ENCODE data around the gene OR11A1. TPM values are rescaled to one million over a fixed set of nuclear protein-coding genes. Genes with fewer than 3 reads are reported as not detected.

OR11A1 gene
- total RNA-seq, 1 experiment from 2014 or later, result not detected

- H4K8ac ChIP-seq (replicated peaks; ENCODE audit: insufficient read length, low read depth, low read length), result no peak overlapping the region
- H3K27ac Mint-ChIP-seq, result no peak overlapping the region
- no peak overlapping the region for H3K56ac ChIP-seq (ENCODE audit: insufficient read length, low read depth, low read length)
- H2BK20ac ChIP-seq (ENCODE audit: low read depth, low read length, poor library complexity, severe bottlenecking), result no peak overlapping the region
- no peak overlapping the region for H4K5ac ChIP-seq (ENCODE audit: insufficient read length, low read depth, low read length)
- no peaks in the 10 kb centered on the region for H3K79me1 ChIP-seq (ENCODE audit: insufficient read depth, low read depth, low read length, poor library complexity, severe bottlenecking)
- H2BK5ac ChIP-seq (ENCODE audit: insufficient read length, low read length), result no peak overlapping the region
- no peaks in the 10 kb centered on the region for H3K9me3 ChIP-seq (ENCODE audit: control insufficient read depth, low read depth, low read length)
- H3K4me2 ChIP-seq (ENCODE audit: insufficient read depth, insufficient read length, low read length), result no peak overlapping the region
- no peaks in the 10 kb centered on the region for H3K36me3 Mint-ChIP-seq (ENCODE audit: insufficient read depth in 1 of 3, low read depth in 3 of 3)
- no peaks in the 10 kb centered on the region for H3K4me1 ChIP-seq (ENCODE audit: insufficient read depth, low read length)
- H2BK15ac ChIP-seq (ENCODE audit: low read depth, low read length), result no peak overlapping the region
- H3K27me3 Mint-ChIP-seq (ENCODE audit: low read depth), result peaks cover 3% of the 10 kb centered on the region; the same call in 1 of the 2 replicates
- no peaks in the 10 kb centered on the region for H4K20me1 ChIP-seq (ENCODE audit: control insufficient read depth, insufficient read depth, insufficient read length)
- H3T11ph ChIP-seq (ENCODE audit: low read length), result no peak overlapping the region
- H3K9ac ChIP-seq (ENCODE audit: extremely low read depth, insufficient read length, low read length), result no peak overlapping the region
- no peak overlapping the region for H3K27ac ChIP-seq (ENCODE audit: insufficient read length, low read depth, low read length)
- peaks cover 0 to 8% of the 10 kb centered on the region in 2 experiments; a peak in 3 of 4 replicates for H3K4me1 Mint-ChIP-seq
- no peak overlapping the region for H3K23ac ChIP-seq (ENCODE audit: insufficient read length, low read depth, low read length)
- no peak overlapping the region for H2AK5ac ChIP-seq (ENCODE audit: insufficient read length, low read length)
- H3K79me2 ChIP-seq (ENCODE audit: insufficient read depth, low read length), result no peaks in the 10 kb centered on the region
- H4K91ac ChIP-seq (ENCODE audit: insufficient read length, low read depth, low read length), result no peak overlapping the region
- H3K14ac ChIP-seq (ENCODE audit: insufficient read depth, low read length), result no peak overlapping the region
- H3K18ac ChIP-seq (ENCODE audit: insufficient read length, low read depth, low read length), result no peak overlapping the region
- H3K23me2 ChIP-seq (ENCODE audit: insufficient read length, low read depth, low read length, poor library complexity, severe bottlenecking), result no peaks in the 10 kb centered on the region
- no peaks in the 10 kb centered on the region; a peak in 1 of 5 replicates for H3K9me3 Mint-ChIP-seq
- no peak for TF ChIP-seq CTCF (conservative IDR thresholded peaks at IDR 0.05)
- H2AFZ ChIP-seq (ENCODE audit: low read length), result no peak overlapping the region
- WGBS (ENCODE audit: extremely low coverage, insufficient read length, low lambda C conversion rate), result no CpG with 5 or more reads among the region's 2 CpGs
- no peak for DNase-seq
- H3K4me3 Mint-ChIP-seq, result no peak overlapping the region
- H3K27me3 ChIP-seq (ENCODE audit: insufficient read depth, low read length), result no peaks in the 10 kb centered on the region
- no peak overlapping the region for H3K4ac ChIP-seq (ENCODE audit: low read depth, low read length)
- no peak overlapping the region for H2BK120ac ChIP-seq (ENCODE audit: low read depth, low read length, poor library complexity, severe bottlenecking)
- H2BK12ac ChIP-seq (ENCODE audit: insufficient read length, low read depth, low read length), result no peak overlapping the region
These were observed 37.3 kb upstream of the OR11A1 start for GRCh38 chr6:29494131-29494530.
